Activated naive CD4-positive, alpha-beta T cell treated with anti-CD3 and anti-CD28 coated beads, Interleukin-2, amount 50 U/mL, for 72 hours (primary cell): ENCODE results near the gene CIAO2B. TPM values are rescaled to one million over a fixed set of nuclear protein-coding genes. Genes with fewer than 3 reads are reported as not detected.

Experiments used
- ATAC-seq, 2 donors: fragments of 150-1000 bp; cut with Tn5 transposase; 2 replicates each; pipeline ENCODE4 v1.10.0; 2021; ENCODE audit warnings: mild to moderate bottlenecking in 2 of 2, moderate library complexity in 2 of 2
- DNase-seq, 2 donors: peaks; one replicate each; pipeline ENCODE4 v3.0.0; 2021 to 2022; ENCODE audit warnings: low spot score in 2 of 2
- H3K27ac Mint-ChIP-seq, 2 donors: one replicate each; pipeline ENCODE4 v1.8.0; 2022; ENCODE audit warnings: mild to moderate bottlenecking in 2 of 2, mixed read lengths in 2 of 2
- H3K36me3 Mint-ChIP-seq, 2 donors: one replicate each; pipeline ENCODE4 v1.8.0; 2022; ENCODE audit warnings: mixed read lengths in 2 of 2
- H3K9me3 Mint-ChIP-seq, 2 donors: one replicate each; pipeline ENCODE4 v1.8.0; 2022; ENCODE audit warnings: mixed read lengths in 2 of 2
- total RNA-seq, 2 donors: library from RNA; stranded (reverse); gene quantifications; one replicate each; pipeline ENCODE4 v1.2.3, GENCODE V29; 2022

The CIAO2B gene
- total RNA-seq, 2 donors from 2014 or later: 169 to 196 TPM

DNA sequence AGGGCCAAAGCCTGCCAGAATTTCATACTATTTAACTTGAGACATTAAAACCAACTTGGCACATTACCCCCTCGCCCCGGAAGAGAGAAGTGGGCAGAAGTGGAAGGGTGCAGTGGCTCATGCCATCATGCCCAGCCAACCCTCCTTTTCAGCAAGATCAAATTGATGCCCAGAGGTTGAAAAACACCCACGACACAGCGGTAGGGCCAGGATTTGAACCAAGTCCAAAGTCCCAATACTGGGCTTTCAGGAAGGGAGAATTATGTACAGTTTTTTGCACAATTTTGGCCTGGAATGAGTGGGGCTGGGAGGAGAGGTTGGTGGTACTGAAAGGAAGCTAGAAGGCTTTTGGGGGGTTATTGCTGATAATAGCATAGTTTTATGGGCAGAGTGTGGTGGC is 42.8 kb downstream of the CIAO2B start:
- Mint-ChIP-seq H3K27ac (peak overlapping the region; percentile 22 to 41), H3K9me3 (no peaks in the 10 kb centered on the region), H3K36me3 (peaks cover 0 to 9% of the 10 kb centered on the region in 2 donors)
- DNase-seq (no peak), ATAC-seq (no peak)

- ATAC-seq (no peak), DNase-seq (no peak)
- peaks cover 0 to 11% of the 10 kb centered on the region in 2 donors for H3K36me3 Mint-ChIP-seq
- H3K9me3 Mint-ChIP-seq: no peaks in the 10 kb centered on the region
- peak overlapping the region in 1 of 2 donors; percentile 41 for H3K27ac Mint-ChIP-seq
Observed at GRCh38 chr16:66890799-66891198, 43.4 kb downstream of the CIAO2B start.

GRCh38 chr16:66889622-66890021 is 44.6 kb downstream of the CIAO2B start:
- no peak for ATAC-seq
- Mint-ChIP-seq H3K27ac (no peak overlapping the region), H3K36me3 (peaks cover 9 to 21% of the 10 kb centered on the region in 2 donors), H3K9me3 (no peaks in the 10 kb centered on the region)
- DNase-seq: no peak

DNA sequence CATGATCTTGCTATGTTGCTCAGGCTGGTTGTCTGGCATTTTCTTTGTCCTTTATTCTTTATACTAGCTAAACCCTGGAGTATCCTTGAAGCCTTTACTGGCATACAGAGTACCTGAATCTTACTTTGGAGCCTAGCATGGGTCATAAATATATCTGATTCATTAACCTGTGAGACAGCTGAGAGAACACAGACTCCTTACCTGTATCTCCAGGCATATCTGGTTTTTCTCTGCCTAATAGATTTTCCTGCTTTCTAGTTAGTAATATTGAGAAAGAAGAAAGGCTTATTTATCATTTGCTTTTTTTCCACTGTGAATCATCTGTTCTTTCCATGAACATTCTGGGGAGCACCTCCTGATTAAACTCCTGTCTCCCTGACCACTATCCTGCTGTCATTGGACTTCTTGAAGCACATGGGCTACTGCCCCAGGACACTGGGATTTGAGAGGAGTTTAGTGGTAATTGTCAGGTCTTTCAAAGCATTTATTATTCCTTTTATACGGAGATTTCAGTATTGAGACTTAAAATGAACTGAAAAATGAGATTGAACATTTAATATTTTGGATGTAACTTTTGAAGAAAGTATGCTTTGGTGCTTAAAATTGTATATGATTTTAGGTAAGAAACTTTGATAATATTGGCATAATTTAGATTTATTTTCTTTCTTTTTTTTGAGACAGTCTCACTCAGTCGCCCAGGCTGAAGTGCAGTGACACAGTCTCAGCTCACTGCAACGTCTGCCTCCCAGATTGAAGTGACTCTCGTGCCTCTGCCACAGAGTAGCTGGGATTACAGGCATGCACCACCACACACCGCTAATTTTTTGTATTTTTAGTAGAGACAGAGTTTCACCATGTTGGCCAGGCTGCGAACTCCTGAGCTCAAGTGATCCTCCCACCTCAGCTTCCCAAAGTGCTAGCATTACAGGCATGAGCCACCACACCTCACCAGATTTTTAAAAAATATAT is 45.3 kb downstream of the CIAO2B start:
- Mint-ChIP-seq H3K27ac (peak overlapping the region; percentile 47 to 61), H3K36me3 (peaks cover 15 to 27% of the 10 kb centered on the region in 2 donors), H3K9me3 (no peaks in the 10 kb centered on the region)
- DNase-seq: no peak
- peak in 1 of 2 donors; percentile 48 for ATAC-seq

- Mint-ChIP-seq H3K27ac (no peak overlapping the region), H3K9me3 (no peaks in the 10 kb centered on the region), H3K36me3 (peaks cover 15 to 27% of the 10 kb centered on the region in 2 donors)
- no peak for DNase-seq
- ATAC-seq: no peak
Observed at GRCh38 chr16:66886914-66887313, 47.3 kb downstream of the CIAO2B start.

DNA sequence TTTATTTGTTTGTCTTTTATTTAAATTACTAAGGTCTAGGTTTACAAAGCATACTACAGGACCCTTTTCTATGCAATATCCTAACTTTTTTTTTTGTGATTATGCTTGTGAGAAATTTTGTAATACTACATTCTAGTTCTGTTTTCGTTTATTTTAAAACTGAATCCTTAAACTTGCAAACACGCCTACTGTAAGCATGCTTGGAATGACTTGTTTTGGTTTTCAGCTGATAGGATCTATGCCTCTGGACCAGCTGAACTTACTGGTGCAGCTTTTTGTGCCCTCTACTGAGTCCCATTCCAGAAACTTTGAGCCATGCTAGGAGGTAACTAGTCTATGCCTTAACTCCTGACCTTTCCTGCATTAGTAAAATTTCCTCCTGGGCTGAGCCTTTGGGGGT is 47.9 kb downstream of the CIAO2B start:
- H3K27ac Mint-ChIP-seq: no peak overlapping the region
- H3K36me3 Mint-ChIP-seq: peaks cover 15 to 27% of the 10 kb centered on the region in 2 donors
- no peak for DNase-seq

DNA sequence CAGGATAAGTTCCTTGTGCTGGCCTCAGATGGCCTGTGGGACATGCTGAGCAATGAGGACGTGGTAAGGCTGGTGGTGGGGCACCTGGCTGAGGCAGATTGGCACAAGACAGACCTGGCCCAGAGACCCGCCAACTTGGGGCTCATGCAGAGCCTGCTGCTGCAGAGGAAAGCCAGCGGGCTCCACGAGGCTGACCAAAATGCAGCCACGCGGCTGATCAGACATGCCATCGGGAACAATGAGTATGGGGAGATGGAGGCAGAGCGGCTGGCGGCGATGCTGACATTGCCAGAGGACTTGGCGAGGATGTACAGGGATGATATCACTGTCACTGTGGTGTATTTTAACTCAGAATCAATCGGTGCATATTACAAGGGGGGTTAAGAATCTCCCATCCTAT is 48.7 kb downstream of the CIAO2B start:
- DNase-seq (no peak), ATAC-seq (no peak)
- H3K9me3 Mint-ChIP-seq: no peaks in the 10 kb centered on the region
- peaks cover 17 to 29% of the 10 kb centered on the region in 2 donors for H3K36me3 Mint-ChIP-seq
- no peak overlapping the region for H3K27ac Mint-ChIP-seq

More for the DNA sequence above, 47.9 kb downstream of the CIAO2B start:
- no peak for ATAC-seq
- H3K9me3 Mint-ChIP-seq: no peaks in the 10 kb centered on the region

- H3K9me3 Mint-ChIP-seq: no peaks in the 10 kb centered on the region
- peaks cover 21 to 24% of the 10 kb centered on the region in 2 donors for H3K36me3 Mint-ChIP-seq
- no peak overlapping the region for H3K27ac Mint-ChIP-seq
- ATAC-seq (no peak), DNase-seq (no peak)
Observed at GRCh38 chr16:66882702-66883101, 51.5 kb downstream of the CIAO2B start.

Other genes starting within 250 kb of the CIAO2B start
- 1 to 10 TPM; 2.4 to 3.3 TPM for gene CMTM4, start 237.7 kb downstream of the CIAO2B start, total RNA-seq
- gene DYNC1LI2, start 182.8 kb downstream of the CIAO2B start, total RNA-seq: 10 to 100 TPM; 51.6 to 61.4 TPM
- gene TERB1, start 132.8 kb downstream of the CIAO2B start, total RNA-seq: not detected
- 100 to 1,000 TPM in 1 of 2 donors, 10 to 100 TPM in 1; 93.9 to 121 TPM for gene NAE1, start 103.4 kb downstream of the CIAO2B start, total RNA-seq
- gene CA7, start 90.0 kb downstream of the CIAO2B start, total RNA-seq: not detected
- gene PDP2, start 53.9 kb downstream of the CIAO2B start, total RNA-seq: 10 to 100 TPM; 28.7 to 65.1 TPM
- not detected for gene CDH16, start 15.5 kb downstream of the CIAO2B start, total RNA-seq
- gene RRAD, start 8.9 kb downstream of the CIAO2B start, total RNA-seq: 1 to 10 TPM in 1 of 2 donors, under 1 TPM in 1; 0.99 to 3.8 TPM
- gene CES2, start 1.1 kb upstream of the CIAO2B start, total RNA-seq: 10 to 100 TPM; 26.2 to 29.8 TPM
- 1 to 10 TPM in 1 of 2 donors, under 1 TPM in 1; 0.73 to 6.8 TPM for gene CES3, start 26.9 kb upstream of the CIAO2B start, total RNA-seq
- 10 to 100 TPM in 1 of 2 donors, 1 to 10 TPM in 1; 8.2 to 21.3 TPM for gene CES4A, start 54.2 kb upstream of the CIAO2B start, total RNA-seq
- gene CBFB, start 94.7 kb upstream of the CIAO2B start, total RNA-seq: 100 to 1,000 TPM; 119 to 124 TPM
- 10 to 100 TPM; 15.6 to 16.6 TPM for gene PHAF1, start 175.5 kb upstream of the CIAO2B start, total RNA-seq
- 1 to 10 TPM; 3.2 to 4.7 TPM for gene B3GNT9, start 216.6 kb upstream of the CIAO2B start, total RNA-seq
- gene TRADD, start 225.5 kb upstream of the CIAO2B start, total RNA-seq: 10 to 100 TPM; 15.7 to 43.5 TPM
- gene FBXL8, start 225.6 kb upstream of the CIAO2B start, total RNA-seq: 10 to 100 TPM; 27.9 to 38.7 TPM
- gene HSF4, start 230.3 kb upstream of the CIAO2B start, total RNA-seq: 10 to 100 TPM; 26.0 to 58.8 TPM
- 10 to 100 TPM in 1 of 2 donors, 1 to 10 TPM in 1; 9.2 to 43.4 TPM for gene NOL3, start 236.1 kb upstream of the CIAO2B start, total RNA-seq
- 10 to 100 TPM; 26.3 to 63.5 TPM for gene MATCAP1, start 249.6 kb upstream of the CIAO2B start, total RNA-seq